H1 (cell line): Measurements from ENCODE around the gene CASZ1. TPM values are rescaled to one million over a fixed set of nuclear protein-coding genes. Genes with fewer than 3 reads are reported as not detected.

Experiments used
- ZNF274 ChIP-seq: IDR thresholded peaks from 2 replicates; pipeline ENCODE4 v1.7.0; 2012; ENCODE audit warnings: low read length, borderline replicate concordance; ENCODE audit errors: extremely low read depth
- polyA plus RNA-seq, 7 experiments: library from polyadenylated mRNA; depleted of rRNA in 3 of 7; stranded (reverse) in 5 of 7; unstranded in 2 of 7; fragments of >200 nt in 5 of 7; fragments of 200-250 nt in 2 of 7; gene quantifications; 1 replicate in 5 of 7; 2 replicates in 1 of 7; 4 replicates in 1 of 7; pipeline versions ENCODE4 v1.2.1 to v1.2.3, GENCODE V29; 2011 to 2013; ENCODE audit warnings: missing spikeins in 2 of 7, mixed read lengths in 2 of 7
- total RNA-seq: library from RNA; stranded (reverse); fragmentation: NEBNext Ultra II Directional; extraction: Animal tissue kit (Norgen Biotek cat#: 25700); gene quantifications from 2 replicates; pipeline ENCODE4 v1.2.1, GENCODE V29; 2021

Gene CASZ1
- total and polyA plus RNA-seq, 2 of the 8 experiments (the other 6 are each of a cell fraction or from before 2014, with no cell fraction given): 4.4 to 7.7 TPM

DNA sequence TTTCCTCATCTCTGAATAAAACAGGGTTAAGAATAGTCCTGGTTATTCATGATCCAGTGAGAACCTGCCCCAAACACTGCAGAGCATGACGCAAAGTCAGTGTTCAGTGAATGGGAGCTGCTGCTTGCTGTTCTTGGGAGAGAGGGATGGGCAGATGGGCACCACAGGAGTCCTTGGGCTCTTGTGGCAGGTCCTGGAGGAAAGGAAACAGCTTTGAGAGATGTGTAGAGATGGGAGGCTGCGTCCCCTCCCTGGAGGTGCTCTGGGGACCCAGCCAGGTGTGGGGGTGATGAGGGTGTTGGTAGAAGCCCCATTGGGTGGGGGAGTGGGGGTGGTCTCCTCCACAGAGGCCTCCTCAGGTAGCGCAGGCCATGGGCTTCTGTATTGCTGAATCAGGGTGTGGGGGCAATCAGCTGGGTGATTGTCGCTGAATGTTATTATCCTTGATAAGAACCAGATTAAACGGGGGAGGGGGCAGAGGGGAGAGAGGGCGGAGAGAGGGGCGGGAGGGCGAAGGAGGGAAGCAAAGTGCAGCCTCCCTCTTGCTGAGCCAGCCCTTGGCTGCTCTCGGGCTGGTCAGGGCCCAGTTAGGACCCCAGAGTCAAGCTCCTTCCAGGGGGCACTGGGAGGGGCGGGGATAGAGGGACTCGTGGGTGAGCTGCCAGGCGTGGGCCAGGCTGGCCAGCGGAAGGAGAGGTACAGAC, 22.9 kb upstream of the CASZ1 start (continued):
- TF ChIP-seq ZNF274: no peak
- TF ChIP-seq, all 59 proteins: peak for 0
